Cerebellar cortex (tissue), 1 donor: Measurements from ENCODE around the gene WDFY3.
A peak's percentile ranks its signal among the peaks of the same experiment; 100 is the strongest.

Experiments used
- DNase-seq: peaks from one replicate; pipeline ENCODE4 v3.0.0-alpha.2; 2015; ENCODE audit warnings: low spot score

Gene WDFY3

GRCh38 chr4:84907145-84907544, 59.3 kb downstream of the WDFY3 start:
- no peak for DNase-seq

DNA sequence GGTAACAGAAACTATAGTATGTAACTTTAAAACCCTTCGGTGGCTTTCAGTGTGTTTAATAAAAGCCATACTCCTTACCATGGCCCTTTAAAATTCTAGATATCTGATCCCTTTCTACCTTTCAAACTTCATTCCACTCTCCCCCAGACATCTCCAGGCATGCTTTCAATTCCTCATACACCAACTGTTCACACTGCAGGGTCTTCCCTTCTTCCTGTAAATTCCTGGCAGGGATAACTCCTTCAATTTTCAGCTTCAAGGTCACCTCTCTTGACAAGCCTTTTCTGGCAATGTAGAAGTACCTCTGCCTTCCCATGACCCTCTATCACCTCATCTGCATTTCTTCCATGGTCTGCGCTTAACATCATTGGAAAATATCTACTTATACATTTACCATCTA, 60.8 kb downstream of the WDFY3 start:
- DNase-seq = peak; percentile 75

DNA sequence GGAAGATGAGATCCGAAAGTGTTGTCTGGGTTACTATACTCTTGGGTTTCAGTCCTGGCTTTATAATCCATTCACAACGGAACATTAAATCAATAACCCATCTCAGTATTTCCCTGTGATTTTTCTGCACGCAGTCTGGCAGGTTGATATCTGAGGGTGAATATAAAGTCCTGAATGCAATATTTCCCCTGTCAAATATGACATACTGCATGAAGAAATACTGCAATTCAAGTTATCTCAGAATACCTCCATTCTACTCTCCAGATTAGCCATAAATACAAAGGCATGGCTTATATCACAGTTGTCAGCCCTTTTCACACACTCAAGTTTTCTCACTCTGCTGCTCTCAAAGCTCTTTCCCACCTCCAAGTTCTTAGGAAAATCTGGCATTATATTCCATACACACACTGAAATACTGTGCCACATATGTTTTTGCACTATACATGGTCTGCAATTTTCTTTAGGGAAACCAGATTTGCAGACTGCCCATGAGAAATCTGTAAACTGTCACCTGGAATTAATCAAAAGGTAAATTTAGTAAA, 64.7 kb downstream of the WDFY3 start:
- no peak for DNase-seq

DNA sequence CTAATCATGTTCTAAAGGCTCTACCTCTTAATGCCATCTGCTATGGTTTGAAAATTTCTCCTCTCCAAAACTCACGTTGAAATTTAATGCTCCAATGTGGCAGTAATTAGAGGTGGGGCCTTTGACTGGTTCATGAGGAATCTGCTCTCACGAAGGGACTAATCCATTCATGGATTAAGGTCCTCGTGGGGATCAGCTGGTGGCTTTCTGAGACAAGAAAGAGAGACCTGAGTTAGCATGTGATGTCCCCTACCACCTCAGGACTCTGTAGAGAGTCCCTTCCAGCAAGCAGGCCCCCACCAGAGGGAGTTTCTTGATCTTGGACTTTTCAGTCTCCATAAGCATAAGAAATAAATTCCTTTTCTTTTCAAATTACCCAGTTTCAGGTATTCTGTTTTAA, 65.3 kb downstream of the WDFY3 start:
- DNase-seq = no peak

- DNase-seq = no peak
These were observed 66.9 kb downstream of the WDFY3 start for GRCh38 chr4:84899616-84900015.

- no peak for DNase-seq
These were observed 69.0 kb downstream of the WDFY3 start for GRCh38 chr4:84897516-84897915.

GRCh38 chr4:84895283-84895682, 71.2 kb downstream of the WDFY3 start:
- DNase-seq = no peak

- DNase-seq = no peak
These were observed 71.9 kb downstream of the WDFY3 start for GRCh38 chr4:84894621-84895020.

- no peak for DNase-seq
These were observed 73.5 kb downstream of the WDFY3 start for GRCh38 chr4:84892950-84893349.

- DNase-seq = no peak
These were observed 78.7 kb downstream of the WDFY3 start for GRCh38 chr4:84887824-84888223.

GRCh38 chr4:84879651-84880200, 86.8 kb downstream of the WDFY3 start:
- no peak for DNase-seq

- DNase-seq = no peak
These were observed 87.9 kb downstream of the WDFY3 start for GRCh38 chr4:84878546-84878945.

- no peak for DNase-seq
These were observed 88.4 kb downstream of the WDFY3 start for GRCh38 chr4:84878090-84878489.

DNA sequence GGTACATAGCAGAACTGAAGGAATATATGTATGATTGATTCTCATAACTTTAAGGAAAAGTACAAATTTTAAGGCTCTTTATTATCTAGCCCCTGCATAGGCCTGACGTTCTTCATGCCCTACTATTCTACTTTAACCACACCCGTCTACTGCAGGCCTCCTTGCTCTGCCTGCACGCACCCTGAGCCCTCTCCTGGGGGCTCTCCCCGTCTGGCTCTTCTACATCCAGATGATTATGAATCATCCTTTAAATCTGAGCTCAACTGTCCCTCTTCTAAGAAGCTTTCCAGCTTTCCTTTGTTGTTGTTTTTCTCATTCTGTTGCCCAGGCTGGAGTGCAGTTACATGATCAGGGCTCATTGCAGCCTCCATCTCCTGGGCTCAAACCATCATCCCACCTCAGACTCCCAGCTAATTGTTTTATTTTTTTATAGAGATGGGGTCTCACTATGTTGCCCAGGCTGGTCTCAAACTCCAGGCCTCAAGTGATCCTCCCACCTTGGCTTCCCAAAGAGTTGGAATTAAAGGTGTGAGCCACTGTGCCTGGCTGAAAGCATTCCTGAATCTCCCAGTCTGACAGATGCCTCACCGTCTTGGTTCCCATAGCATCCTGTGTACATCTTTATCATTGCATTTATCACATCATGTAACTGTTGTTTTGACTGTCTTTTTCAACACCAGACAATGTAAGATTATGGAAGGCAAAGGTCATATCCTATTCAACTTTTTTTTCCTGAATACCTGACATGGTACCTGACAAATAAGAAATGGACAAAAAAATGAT, 89.2 kb downstream of the WDFY3 start:
- DNase-seq = no peak

DNA sequence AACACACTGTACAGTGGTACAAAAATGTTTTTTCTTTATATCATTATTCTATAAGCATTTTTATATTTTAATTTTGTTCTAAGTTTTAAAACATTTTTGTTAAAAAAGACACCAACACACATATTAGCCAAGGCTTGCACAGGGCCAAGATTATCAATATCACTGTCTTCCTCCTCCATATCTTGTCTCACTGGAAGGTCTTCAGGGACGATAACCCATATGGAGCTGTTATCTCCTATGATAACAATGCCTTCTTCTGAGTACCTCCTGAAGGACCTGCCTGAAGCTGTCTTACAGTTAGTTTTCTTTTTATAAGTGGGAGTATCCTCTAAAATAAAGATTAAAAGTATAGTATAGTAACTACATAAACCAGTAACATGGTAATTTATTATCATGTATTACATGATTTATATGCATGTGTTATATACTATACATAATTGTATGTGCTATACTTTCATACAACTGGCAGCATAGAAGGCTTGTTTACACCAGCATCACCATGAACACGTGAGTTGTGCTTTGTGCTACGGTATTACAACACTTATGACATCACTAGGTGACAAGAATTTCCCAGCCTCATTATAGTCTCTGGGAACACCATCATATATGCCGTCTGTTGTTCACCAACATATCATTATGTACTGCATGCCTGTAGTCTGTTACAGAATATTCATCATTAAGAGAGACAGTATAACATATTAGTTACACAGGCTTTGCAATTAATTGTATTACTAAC, 90.7 kb downstream of the WDFY3 start:
- no peak for DNase-seq

DNA sequence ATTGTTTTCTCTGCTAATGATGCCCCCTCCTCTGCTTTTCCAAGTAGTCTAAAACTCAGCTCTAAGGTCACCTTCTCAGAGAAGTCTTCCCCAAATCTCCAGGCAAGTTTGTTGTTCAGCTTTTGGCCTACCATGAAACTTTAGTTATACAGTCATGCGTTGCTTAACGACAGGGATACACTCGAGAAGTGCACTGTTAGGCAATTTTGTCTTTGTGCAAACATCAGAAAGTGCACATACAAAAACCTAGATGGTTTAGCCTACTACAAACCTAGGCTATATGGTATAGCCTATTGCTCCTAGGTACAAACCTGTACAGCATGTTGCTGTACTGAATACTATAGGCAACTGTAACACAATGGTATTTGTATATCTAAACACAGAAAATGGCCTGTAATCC, 91.9 kb downstream of the WDFY3 start:
- no peak for DNase-seq

DNA sequence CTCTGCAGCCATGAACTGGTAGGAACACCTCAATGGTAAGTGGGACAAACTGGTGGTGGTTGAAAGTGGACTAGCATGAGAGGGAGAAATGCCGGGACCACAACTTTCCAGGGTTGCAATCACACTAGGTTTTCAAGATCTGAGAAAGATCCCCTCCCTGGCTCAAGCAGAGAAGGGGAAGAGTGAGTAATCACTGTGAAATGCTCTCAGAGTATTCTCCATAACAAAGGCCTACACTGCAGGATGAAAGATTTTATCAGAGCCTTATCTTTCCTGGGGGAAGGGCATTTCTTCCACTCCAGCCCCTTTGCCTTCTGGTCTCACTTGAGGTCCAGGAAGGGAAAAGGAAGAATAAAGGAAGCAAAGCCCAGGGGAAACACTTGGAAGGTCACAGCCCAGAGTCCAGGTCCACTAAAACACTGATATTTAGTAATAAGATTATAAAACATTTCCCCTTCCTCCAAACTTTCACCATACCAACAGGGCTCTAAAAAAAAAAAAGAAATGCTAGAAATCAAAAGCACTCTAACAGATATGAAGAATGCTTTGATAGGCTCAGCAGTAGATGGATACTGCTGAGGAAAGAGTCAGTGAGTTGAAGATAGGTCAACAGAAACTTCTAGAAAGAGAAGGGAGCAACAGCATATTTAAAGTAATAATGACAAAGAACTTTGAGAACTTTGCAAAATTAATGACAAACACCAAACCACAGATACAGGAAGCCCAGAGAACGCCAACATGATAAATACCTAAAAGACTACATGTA, 95.9 kb downstream of the WDFY3 start:
- DNase-seq = no peak

- DNase-seq = no peak
These were observed 100.2 kb downstream of the WDFY3 start for GRCh38 chr4:84866295-84866694.

DNA sequence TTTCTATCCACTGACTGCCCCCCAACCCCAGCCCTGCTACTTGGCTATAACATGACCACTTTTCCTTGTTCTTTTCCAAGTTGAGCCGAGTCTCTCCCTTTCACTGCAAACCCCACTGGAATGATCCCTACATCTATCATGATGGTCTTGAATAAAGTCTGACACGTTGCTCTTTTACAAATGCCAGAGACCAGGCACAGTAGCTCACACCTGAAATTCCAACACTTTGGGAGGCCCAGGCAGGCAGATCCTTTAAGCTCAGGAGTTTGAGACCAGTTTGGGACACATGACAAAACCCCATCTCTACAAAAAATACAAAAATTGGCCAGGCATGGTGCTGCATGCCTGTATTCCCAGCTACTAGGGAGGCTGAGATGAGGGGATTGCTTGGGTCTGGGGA, 100.9 kb downstream of the WDFY3 start:
- DNase-seq = no peak

GRCh38 chr4:84862064-84862463, 104.4 kb downstream of the WDFY3 start:
- peak; percentile 51 for DNase-seq

GRCh38 chr4:84857296-84857695, 109.2 kb downstream of the WDFY3 start:
- DNase-seq = no peak

DNA sequence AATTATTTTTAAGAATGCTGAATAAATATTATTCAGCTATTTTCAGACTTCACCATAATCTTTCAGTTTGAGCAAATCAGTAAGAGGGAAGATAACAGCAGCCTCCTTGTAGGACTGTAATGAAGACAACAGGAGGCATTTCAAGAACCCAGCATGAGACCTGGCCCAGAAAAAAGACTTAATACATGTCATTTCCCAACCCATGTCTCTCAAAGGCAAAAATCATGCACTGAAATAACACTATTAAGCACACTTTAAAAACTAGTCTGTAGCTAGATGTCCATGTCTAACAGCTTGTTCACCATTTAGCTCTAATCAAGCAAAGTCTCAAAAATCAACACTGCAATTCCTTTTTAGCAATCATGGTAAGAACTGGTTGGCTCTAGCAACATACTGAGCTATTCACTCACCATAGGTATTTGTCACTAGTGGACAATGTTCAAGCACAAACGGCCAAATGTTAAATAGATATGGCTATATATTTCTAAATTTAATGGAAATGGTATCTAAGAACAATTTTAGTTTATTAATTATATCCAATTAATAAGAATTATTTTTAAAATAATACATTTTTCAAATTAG, 109.9 kb downstream of the WDFY3 start:
- DNase-seq = peak; percentile 79
